ENCODE results near the gene SLC30A7. TPM values are rescaled to one million over a fixed set of nuclear protein-coding genes. Genes with fewer than 3 reads are reported as not detected.
"Not testable (repeated sequence)": the region's sequence is repeated elsewhere in the genome, so short reads cannot be mapped to it uniquely, and the experiment has no call there.

Gene SLC30A7
- polyA plus RNA-seq, 1 donor, result 19.8 TPM

DNA sequence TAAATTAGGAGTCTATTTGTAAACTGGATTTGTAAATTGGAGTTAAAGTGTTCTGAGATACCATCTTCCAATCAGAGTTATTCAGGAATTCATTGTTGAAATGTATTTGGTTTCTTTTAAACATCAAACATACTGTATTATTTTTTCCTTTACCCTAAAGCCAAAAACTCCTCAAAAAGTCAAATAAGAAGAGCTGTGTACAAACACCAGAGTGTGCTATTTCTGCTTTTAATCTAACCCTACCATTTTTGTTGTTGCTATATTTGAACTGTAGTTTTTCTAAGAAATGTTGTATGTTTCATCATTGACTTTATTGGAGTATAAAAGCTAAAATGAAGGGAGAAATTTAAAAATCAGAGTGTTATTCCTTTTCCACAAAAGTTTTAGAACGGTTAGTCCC is 35.8 kb downstream of the SLC30A7 start:
- no peak overlapping the region for H3K4me3 ChIP-seq (ENCODE audit: low read length)
- no peak for DNase-seq
- H3K36me3 ChIP-seq (ENCODE audit: control insufficient read depth, insufficient read depth, low read length), result peaks cover 6% of the 10 kb centered on the region
- no peaks in the 10 kb centered on the region for H3K9me3 ChIP-seq (ENCODE audit: control insufficient read depth, low read depth, low read length)
- H3K27ac ChIP-seq (ENCODE audit: low read length), result no peak overlapping the region
- no peaks in the 10 kb centered on the region for H3K4me1 ChIP-seq (ENCODE audit: control insufficient read depth, insufficient read depth, low read length)
- no peaks in the 10 kb centered on the region for H3K27me3 ChIP-seq (ENCODE audit: control insufficient read depth, insufficient read depth, low read length)
- no CpG with 5 or more reads among the region's 1 CpG for WGBS (ENCODE audit: insufficient coverage, low lambda C conversion rate)

DNA sequence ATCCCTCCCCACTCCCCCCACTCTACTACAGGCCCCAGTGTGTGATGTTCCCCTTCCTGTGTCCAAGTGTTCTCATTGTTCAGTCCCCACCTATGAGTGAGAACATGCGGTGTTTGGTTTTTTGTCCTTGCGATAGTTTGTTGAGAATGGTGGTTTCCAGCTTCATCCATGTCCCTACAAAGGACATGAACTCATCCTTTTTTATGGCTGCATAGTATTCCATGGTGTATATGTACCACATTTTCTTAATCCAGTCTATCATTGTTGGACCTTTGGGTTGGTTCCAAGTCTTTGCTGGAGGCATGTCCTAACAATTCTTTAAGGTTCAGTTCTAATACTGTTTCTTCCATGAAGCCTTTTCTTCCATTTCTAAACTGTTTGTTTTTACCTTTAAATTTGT is 37.7 kb downstream of the SLC30A7 start:
- not testable (repeated sequence) for H3K4me1 ChIP-seq (ENCODE audit: control insufficient read depth, insufficient read depth, low read length); H3K9me3 ChIP-seq (ENCODE audit: control insufficient read depth, low read depth, low read length); H3K4me3 ChIP-seq (ENCODE audit: low read length); H3K27me3 ChIP-seq (ENCODE audit: control insufficient read depth, insufficient read depth, low read length); DNase-seq; H3K36me3 ChIP-seq (ENCODE audit: control insufficient read depth, insufficient read depth, low read length); H3K27ac ChIP-seq (ENCODE audit: low read length)
- no CpG with 5 or more reads among the region's 2 CpGs for WGBS (ENCODE audit: insufficient coverage, low lambda C conversion rate)

DNA sequence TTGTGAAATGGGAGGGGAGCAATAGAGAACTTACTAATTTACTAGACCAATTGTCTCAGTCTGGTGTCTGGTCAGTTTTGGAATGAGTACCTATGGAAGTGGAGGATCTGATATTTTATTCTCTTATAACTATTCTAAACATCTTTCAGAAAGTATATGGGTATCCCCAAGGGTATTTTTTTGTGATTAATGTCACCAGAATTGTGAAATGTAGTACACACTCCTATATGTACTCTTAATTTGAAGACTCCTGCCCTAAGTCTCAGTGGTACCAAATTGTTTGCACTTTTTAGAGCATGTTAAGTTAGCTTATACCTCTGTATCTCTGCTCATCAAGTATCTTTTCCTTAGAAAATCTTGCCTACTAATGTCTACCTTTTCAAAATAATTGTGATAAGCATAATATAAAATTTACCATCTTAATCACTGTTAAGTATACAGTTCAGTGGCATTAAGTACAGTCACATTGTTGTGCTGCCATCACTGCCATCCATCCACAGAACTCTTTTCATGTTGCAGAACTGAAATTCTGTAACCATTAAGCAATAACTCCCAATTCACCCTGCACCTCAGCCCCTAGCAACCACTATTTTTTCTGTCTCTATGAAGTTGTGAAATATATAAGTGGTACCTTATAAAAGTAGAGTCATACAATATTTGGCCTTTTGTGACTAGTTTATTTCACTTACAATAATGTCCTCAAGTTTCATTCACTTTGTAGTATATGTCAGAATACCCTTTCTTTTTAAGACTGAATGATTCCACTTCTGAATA is 40.5 kb downstream of the SLC30A7 start:
- H3K4me1 ChIP-seq (ENCODE audit: control insufficient read depth, insufficient read depth, low read length), result no peaks in the 10 kb centered on the region

DNA sequence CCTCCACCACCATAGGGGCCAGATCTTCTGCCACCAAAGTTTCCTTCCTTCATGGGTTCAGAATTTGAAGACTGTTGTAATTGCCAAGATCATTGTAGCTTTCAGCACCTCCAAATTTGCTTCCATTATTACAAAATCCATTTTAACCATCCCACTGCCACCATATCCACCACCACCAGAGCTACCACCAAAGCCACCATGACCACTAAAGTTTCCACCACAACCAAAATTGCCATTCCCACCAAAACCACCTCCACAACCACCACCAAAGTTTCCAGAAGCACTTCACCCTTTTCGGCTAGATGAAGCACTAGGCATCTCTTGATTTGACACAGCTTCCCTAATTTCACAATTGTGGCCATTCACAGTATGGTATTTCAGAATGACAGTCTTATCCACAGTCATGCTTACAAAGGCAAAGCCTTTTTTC is 45.2 kb downstream of the SLC30A7 start:
- H3K4me1 ChIP-seq (ENCODE audit: control insufficient read depth, insufficient read depth, low read length), result no peaks in the 10 kb centered on the region
- H3K4me3 ChIP-seq (ENCODE audit: low read length), result no peak overlapping the region
- no CpG with 5 or more reads among the region's 1 CpG for WGBS (ENCODE audit: insufficient coverage, low lambda C conversion rate)
- no peak overlapping the region for H3K27ac ChIP-seq (ENCODE audit: low read length)
- peaks cover 22% of the 10 kb centered on the region for H3K36me3 ChIP-seq (ENCODE audit: control insufficient read depth, insufficient read depth, low read length)
- no peaks in the 10 kb centered on the region for H3K27me3 ChIP-seq (ENCODE audit: control insufficient read depth, insufficient read depth, low read length)
- no peaks in the 10 kb centered on the region for H3K9me3 ChIP-seq (ENCODE audit: control insufficient read depth, low read depth, low read length)
- no peak for DNase-seq

More for the DNA sequence above, 40.5 kb downstream of the SLC30A7 start:
- Histone ChIP-seq H3K27me3 (ENCODE audit: control insufficient read depth, insufficient read depth, low read length) (no peaks in the 10 kb centered on the region), H3K9me3 (ENCODE audit: control insufficient read depth, low read depth, low read length) (no peaks in the 10 kb centered on the region), H3K4me3 (ENCODE audit: low read length) (no peak overlapping the region), H3K27ac (ENCODE audit: low read length) (no peak overlapping the region), H3K36me3 (ENCODE audit: control insufficient read depth, insufficient read depth, low read length) (peaks cover 10% of the 10 kb centered on the region)
- DNase-seq, result no peak

DNA sequence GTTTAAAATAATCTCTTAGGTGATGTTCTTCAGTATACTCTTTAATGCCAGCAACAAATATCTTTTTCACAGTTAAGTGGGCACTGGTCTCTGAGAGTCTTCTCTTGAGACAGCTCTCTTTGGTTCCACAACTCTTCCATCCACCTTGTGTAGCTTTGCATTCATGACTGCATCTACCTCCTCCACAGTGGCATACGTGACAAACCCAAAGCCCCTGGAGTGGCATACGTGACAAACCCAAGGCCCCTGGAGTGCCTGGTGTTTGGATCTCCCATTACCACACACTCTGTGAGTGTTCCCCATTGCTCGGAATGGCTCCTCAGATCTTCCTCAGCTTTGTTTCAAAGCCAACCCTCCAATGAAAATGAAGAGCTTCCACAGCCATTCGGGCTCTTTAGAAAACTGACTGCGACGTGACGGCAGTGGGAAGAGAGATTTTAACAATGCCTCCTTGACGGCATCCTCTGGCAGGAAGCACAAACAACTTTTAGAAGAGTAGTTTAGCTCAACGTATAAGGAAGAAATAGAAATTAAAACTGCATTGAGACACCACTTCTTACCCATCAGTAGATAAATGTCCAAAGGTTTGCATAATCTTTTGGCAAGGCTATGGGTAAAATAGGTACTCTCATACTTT is 45.8 kb downstream of the SLC30A7 start:
- no CpG with 5 or more reads among the region's 9 CpGs for WGBS (ENCODE audit: insufficient coverage, low lambda C conversion rate)
- no peak overlapping the region for H3K4me3 ChIP-seq (ENCODE audit: low read length)
- no peaks in the 10 kb centered on the region for H3K9me3 ChIP-seq (ENCODE audit: control insufficient read depth, low read depth, low read length)
- no peaks in the 10 kb centered on the region for H3K4me1 ChIP-seq (ENCODE audit: control insufficient read depth, insufficient read depth, low read length)
- no peak overlapping the region for H3K27ac ChIP-seq (ENCODE audit: low read length)
- DNase-seq, result no peak
- H3K36me3 ChIP-seq (ENCODE audit: control insufficient read depth, insufficient read depth, low read length), result peaks cover 22% of the 10 kb centered on the region
- no peaks in the 10 kb centered on the region for H3K27me3 ChIP-seq (ENCODE audit: control insufficient read depth, insufficient read depth, low read length)

DNA sequence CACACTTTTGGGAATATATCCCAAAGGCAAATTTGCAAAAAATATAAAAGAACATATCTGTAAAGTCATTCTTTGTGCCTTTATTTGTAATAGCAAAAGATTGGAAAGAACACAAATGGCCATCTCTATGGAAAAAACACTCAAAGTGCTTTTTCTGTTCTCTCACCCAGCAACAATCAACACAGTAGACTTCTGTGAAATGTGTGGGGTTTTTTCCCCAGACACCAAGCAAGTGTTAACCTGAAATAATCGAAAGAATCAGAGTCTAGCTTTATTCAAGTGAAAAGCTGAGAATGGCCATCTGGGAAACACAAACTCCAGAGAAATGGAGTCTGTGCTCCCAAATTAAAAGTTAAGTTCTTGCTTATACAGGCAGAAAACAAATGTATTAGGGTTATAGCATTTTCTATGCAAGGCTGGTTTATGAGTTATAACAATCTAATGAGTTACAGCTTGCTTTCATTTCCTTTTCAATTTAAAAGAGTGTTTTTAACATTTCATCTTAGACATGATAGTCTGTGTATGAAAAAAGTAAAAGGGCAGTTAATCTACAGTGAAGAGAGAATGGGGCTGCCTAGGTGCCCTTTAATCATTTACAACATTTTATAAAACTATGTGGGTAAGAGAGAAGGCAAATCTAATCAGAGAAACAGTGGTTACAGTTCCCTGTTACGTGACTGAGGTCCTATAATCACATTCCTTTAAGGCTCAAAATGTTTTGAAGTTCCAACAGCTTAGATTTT is 46.6 kb downstream of the SLC30A7 start:
- no peak overlapping the region for H3K4me3 ChIP-seq (ENCODE audit: low read length)
- H3K27me3 ChIP-seq (ENCODE audit: control insufficient read depth, insufficient read depth, low read length), result no peaks in the 10 kb centered on the region
- no peaks in the 10 kb centered on the region for H3K4me1 ChIP-seq (ENCODE audit: control insufficient read depth, insufficient read depth, low read length)
- peaks cover 22% of the 10 kb centered on the region for H3K36me3 ChIP-seq (ENCODE audit: control insufficient read depth, insufficient read depth, low read length)
- DNase-seq, result no peak
- no peak overlapping the region for H3K27ac ChIP-seq (ENCODE audit: low read length)
- no peaks in the 10 kb centered on the region for H3K9me3 ChIP-seq (ENCODE audit: control insufficient read depth, low read depth, low read length)
- no CpG with 5 or more reads among the region's 2 CpGs for WGBS (ENCODE audit: insufficient coverage, low lambda C conversion rate)

DNA sequence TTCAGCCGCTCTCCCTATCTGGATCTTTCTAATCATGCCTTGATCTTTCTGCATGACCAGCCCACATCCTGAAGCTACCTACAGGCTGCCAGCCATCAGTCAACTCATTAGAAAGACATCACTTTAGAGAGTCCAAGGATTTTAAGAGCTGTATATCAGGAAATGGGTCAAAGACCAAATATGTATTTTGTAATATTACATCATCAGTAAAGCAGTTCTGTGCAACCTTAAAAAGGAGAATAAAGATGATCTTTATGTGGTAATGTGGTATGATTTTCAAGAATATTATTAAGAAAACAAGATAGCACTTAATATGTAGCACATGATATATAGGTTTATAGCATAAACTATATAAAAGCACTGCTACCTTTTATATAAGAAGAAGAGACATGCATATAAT is 47.6 kb downstream of the SLC30A7 start:
- Histone ChIP-seq H3K4me1 (ENCODE audit: control insufficient read depth, insufficient read depth, low read length) (no peaks in the 10 kb centered on the region), H3K9me3 (ENCODE audit: control insufficient read depth, low read depth, low read length) (no peaks in the 10 kb centered on the region), H3K27ac (ENCODE audit: low read length) (no peak overlapping the region), H3K36me3 (ENCODE audit: control insufficient read depth, insufficient read depth, low read length) (peaks cover 21% of the 10 kb centered on the region), H3K4me3 (ENCODE audit: low read length) (no peak overlapping the region), H3K27me3 (ENCODE audit: control insufficient read depth, insufficient read depth, low read length) (no peaks in the 10 kb centered on the region)
- no CpG with 5 or more reads among the region's 1 CpG for WGBS (ENCODE audit: insufficient coverage, low lambda C conversion rate)
- no peak for DNase-seq

DNA sequence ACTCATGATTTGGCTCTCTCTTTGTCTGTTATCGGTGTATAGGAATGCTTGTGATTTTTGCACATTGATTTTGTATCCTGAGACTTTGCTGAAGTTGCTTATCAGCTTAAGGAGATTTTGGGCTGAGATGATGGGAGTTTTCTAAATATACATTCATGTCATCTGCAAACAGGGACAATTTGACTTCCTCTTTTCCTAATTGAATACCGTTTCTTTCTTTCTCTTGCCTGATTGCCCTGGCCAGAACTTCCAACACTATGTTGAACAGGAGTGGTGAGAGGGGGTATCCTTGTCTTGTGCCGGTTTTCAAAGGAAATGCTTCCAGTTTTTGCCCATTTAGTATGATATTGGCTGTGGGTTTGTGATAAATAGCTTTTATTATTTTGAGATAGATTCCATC is 50.2 kb downstream of the SLC30A7 start:
- H3K27me3 ChIP-seq (ENCODE audit: control insufficient read depth, insufficient read depth, low read length); H3K4me1 ChIP-seq (ENCODE audit: control insufficient read depth, insufficient read depth, low read length); H3K9me3 ChIP-seq (ENCODE audit: control insufficient read depth, low read depth, low read length); H3K27ac ChIP-seq (ENCODE audit: low read length); H3K4me3 ChIP-seq (ENCODE audit: low read length); DNase-seq: not testable (repeated sequence)
- 100% methylated on average over 1 of the region's 3 CpGs for WGBS (ENCODE audit: insufficient coverage, low lambda C conversion rate)
- peaks cover 16% of the 10 kb centered on the region for H3K36me3 ChIP-seq (ENCODE audit: control insufficient read depth, insufficient read depth, low read length)

DNA sequence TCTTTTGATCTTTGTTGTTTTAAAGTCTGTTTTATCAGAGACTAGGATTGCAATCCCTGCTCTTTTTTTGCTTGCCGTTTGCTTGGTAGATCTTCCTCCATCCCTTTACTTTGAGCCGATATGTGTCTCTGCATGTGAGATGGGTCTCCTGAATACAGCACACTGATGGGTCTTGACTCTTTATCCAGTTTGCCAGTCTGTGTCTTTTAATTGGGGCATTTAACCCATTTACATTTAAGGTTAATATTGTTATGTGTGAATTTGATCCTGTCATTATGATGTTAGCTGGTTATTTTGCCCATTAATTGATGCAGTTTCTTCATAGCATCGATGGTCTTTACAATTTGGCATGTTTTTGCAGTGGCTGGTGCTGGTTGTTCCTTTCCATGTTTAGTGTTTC is 51.9 kb downstream of the SLC30A7 start:
- not testable (repeated sequence) for H3K27me3 ChIP-seq (ENCODE audit: control insufficient read depth, insufficient read depth, low read length); DNase-seq; H3K4me1 ChIP-seq (ENCODE audit: control insufficient read depth, insufficient read depth, low read length); H3K9me3 ChIP-seq (ENCODE audit: control insufficient read depth, low read depth, low read length); H3K4me3 ChIP-seq (ENCODE audit: low read length); H3K27ac ChIP-seq (ENCODE audit: low read length)
- 100% methylated on average over 1 of the region's 3 CpGs for WGBS (ENCODE audit: insufficient coverage, low lambda C conversion rate)
- peaks cover 14% of the 10 kb centered on the region for H3K36me3 ChIP-seq (ENCODE audit: control insufficient read depth, insufficient read depth, low read length)

DNA sequence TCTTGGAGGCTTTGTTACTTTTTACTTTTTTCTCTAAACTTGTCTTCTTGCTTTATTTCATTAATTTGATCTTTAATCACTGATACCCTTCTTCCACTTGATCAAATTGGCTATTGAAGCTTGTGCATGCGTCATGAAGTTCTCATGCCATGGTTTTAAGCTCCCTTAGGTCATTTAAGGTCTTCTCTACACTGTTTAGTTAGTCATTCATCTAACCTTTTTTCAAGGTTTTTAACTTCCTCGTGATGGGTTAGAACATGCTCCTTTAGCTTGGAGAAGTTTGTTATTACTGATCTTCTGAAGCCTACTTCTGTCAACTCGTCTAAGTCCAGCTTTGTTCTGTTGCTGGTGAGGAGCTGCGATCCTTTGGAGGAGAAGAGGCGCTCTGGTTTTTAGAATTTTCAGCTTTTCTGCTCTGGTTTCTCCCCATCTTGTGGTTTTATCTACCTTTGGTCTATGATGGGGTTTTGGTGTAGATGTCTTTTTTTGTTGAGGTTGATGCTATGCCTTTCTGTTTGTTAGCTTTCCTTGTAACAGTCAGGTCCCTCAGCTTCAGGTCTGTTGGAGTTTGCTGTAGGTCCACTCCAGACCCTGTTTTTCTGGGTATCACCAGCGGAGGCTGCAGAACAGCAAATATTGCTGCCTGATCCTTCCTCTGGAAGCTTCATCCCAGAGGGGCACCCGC is 53.0 kb downstream of the SLC30A7 start:
- WGBS (ENCODE audit: insufficient coverage, low lambda C conversion rate), result 100% methylated on average over 1 of the region's 7 CpGs

More for the DNA sequence above, 53.0 kb downstream of the SLC30A7 start:
- not testable (repeated sequence) for H3K27ac ChIP-seq (ENCODE audit: low read length); H3K4me3 ChIP-seq (ENCODE audit: low read length); H3K9me3 ChIP-seq (ENCODE audit: control insufficient read depth, low read depth, low read length); DNase-seq; H3K27me3 ChIP-seq (ENCODE audit: control insufficient read depth, insufficient read depth, low read length); H3K36me3 ChIP-seq (ENCODE audit: control insufficient read depth, insufficient read depth, low read length); H3K4me1 ChIP-seq (ENCODE audit: control insufficient read depth, insufficient read depth, low read length)
